ENCODE results near the gene C17orf107.

C17orf107 gene

GRCh38 chr17:4951486-4951885 is 52.1 kb downstream of the C17orf107 start:
- DNase-seq = no peak
